Left cardiac atrium (tissue), 4 donors: Measurements from ENCODE around the gene MAFB. TPM values are rescaled to one million over a fixed set of nuclear protein-coding genes. Genes with fewer than 3 reads are reported as not detected.

Source experiments
- ATAC-seq, 2 donors: fragments of 200-7000 bp; cut with Tn5 transposase; one replicate each; pipeline ENCODE4 v1.9.1; 2020; ENCODE audit warnings: mild to moderate bottlenecking in 2 of 2, moderate library complexity in 2 of 2
- DNase-seq: peaks from one replicate; pipeline ENCODE4 v3.0.0-alpha.2; 2020
- intact Hi-C, 2 donors: fragments of 100-400 bp; cut with DNase I; formaldehyde crosslinking; loops; one replicate each; pipeline versions ENCODE4 v1.14.1 to v1.15.1; 2022 to 2023
- total RNA-seq, 2 donors: library from RNA; stranded (reverse); fragmentation: NEBNext Ultra II Directional; extraction: Animal tissue kit (Norgen Biotek cat#: 25700); gene quantifications; one replicate each; pipeline ENCODE4 v1.2.1, GENCODE V29; 2021
- donor health status: DM: no; HTN: yes; CAD: no.
- donor health status: DM: no; HTN: yes; CAD: no; lungs with severe emphysema.
- donor health status: DM: yes; HTN: yes; CAD: no.
- donor health status: Dilated cardiomyopathy.

Gene MAFB
- total RNA-seq, 2 donors from 2014 or later = 24.8 to 32.5 TPM

DNA sequence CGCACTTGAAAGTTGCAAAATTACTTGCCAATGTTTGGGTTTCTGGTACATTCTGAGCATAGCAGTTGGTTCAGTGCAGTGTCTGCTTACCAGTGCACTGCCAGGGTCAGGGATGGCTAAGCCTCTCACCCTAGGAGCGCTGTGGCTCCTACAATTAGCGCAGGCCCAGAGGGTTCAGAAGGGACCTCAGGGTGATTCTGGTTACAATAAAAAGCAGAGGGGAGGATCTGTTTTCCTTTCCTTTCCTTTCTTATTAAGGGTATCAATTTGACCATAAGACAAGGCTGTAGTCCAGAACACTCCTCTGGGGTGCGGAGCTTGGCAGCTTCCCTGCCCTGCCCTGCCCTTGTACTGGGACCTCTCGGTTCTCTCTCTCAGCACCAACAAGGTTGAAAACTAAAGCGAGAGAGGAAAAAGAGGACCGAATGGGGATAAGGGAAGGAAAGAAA, 2.6 kb downstream of the MAFB start:
- intact Hi-C loops = loop anchor here in 1 of 2 donors (5.0 to 10.0 kb wide), 2 partner anchors 214 to 1422 kb away; no protein-coding TSS in a partner anchor
- DNase-seq = no peak

GRCh38 chr20:40685349-40685748, 3.7 kb downstream of the MAFB start:
- no peak for DNase-seq
- ATAC-seq = no peak
- intact Hi-C loops = loop anchor here in 1 of 2 donors (5.0 to 10.0 kb wide), 2 partner anchors 213 to 1421 kb away; no protein-coding TSS in a partner anchor

More for the DNA sequence above, 2.6 kb downstream of the MAFB start:
- ATAC-seq = no peak

DNA sequence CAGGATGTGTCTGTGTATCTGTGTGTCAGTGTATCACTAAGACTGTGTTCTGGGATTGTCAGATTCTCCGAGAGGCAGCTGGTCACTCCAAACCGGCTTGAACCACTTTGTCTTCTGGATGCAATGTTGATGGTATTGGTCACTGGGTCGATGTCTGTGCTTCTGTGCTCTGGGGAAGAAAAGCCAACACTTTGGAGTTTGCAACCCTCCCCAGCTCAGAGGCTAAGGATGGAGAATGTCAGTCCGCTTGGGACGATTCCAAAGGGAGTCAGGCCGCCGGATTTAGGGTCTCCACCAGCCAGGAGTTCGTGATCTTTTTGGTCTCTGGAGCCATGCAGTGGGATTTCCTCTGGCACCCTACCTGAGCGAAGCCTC, 5.2 kb downstream of the MAFB start:
- no peak for ATAC-seq
- DNase-seq = no peak
- intact Hi-C loops = loop anchor here in 1 of 2 donors (10.0 kb wide), 1 partner anchor 1419 kb away; no protein-coding TSS in a partner anchor

DNA sequence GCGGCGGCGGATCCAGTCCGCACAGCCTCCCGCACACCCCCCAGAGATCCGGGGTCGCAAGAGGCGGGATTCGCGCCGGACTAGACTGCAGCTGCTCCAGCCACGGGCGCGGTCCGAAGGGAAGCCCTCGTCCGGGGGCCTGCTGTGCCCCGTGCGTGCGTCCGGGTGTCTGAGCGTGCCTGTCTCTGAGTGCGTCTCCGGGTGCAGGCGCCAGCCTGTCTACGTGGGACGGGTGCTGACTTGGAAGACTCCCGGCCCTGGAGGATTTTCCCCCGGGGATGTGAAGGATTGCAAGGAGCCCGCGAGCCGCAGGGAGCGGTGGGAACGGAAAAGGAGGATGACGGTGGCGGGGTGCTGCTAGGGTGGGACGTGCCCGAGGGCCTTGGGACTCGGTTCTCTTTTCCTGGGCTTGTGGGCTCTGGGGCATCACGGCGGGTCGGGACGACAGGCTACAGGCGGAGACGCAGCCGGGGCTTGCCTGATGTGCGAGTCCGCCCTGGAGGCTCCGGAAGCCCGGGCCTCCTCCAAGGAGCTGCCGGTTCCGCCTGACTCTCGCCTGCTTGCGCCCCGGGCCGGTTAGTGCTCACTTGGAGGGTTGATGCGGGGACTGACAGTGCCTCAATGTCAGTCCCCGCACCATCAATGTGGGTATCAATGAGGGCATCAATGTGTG, 5.7 kb downstream of the MAFB start:
- intact Hi-C loops = loop anchor here in 1 of 2 donors (10.0 kb wide), 1 partner anchor 1419 kb away; no protein-coding TSS in a partner anchor
- DNase-seq = peak; percentile 69
- peak; percentile 32 to 53 for ATAC-seq

DNA sequence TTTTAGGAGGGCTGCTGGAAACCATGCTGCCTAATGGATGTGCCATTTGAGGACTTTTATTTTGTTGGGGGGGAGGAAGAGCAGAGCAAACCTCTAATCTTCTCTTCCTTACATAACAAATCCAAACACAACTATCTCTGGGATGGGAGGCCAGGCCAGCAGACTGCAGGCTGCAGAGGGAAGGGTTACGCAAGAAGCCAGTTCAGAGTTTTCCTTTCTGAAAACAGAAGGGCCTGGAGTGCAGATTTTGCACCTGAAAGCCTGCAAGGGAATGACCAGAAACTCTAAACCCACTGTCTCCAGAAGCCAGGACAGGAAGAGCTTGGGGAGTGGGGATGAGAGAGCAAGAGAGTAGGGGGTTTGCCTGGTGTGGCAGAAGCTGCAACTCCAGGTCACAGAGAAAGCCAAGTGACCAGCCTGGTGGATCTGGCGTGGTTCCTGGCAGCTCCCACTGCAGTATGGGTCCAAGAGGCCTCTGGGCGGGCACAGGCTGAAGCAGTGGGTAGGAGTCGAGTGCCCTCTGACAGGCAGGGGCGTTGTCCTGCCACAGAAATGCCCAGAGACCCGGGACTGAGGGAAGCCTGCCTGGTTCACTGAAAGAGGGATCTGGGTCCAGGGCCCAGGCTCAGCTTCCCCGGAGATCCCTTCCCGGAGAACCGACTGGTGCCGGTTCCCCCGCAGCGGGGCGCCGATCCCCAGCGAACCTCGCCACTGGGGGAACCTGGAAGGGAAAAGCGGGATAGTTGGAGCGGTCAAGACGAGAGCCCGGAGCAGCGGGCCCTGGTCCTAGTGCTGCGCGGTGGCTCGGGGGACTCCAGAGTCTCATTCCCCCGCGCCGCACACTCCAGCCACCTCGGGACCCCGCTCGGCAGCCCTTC, 6.7 kb downstream of the MAFB start:
- intact Hi-C loops = loop anchor here in 1 of 2 donors (10.0 kb wide), 1 partner anchor 1418 kb away; no protein-coding TSS in a partner anchor
- DNase-seq (peak; percentile 52), ATAC-seq (peak; percentile 52 to 54)

GRCh38 chr20:40681684-40682083, 7.4 kb downstream of the MAFB start:
- DNase-seq = no peak
- no peak for ATAC-seq
- intact Hi-C loops = loop anchor here in 1 of 2 donors (10.0 kb wide), 1 partner anchor 1417 kb away; no protein-coding TSS in a partner anchor

DNA sequence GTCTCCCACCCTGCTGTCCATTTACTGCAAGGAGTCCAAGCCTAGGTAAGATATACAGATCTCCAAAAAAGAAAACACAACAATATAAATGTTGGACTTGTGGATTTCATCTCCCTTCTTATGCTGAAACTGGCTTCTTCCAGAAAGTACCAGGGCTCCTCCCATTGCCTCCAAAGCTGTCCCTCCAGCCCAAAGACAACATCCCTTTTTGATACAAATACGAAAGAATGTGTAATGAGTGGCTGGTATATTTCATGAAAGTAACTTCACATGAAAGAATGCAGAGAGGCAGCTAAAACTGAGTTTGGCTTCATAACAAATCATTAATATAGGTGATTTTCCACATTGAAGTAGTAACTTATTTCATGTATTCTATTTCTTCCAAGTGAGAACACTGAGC, 7.9 kb downstream of the MAFB start:
- intact Hi-C loops = loop anchor here in 1 of 2 donors (10.0 kb wide), 1 partner anchor 1416 kb away; no protein-coding TSS in a partner anchor
- no peak for DNase-seq
- no peak for ATAC-seq

- DNase-seq (no peak), ATAC-seq (no peak)
- intact Hi-C loops = loop anchor here in 1 of 2 donors (10.0 kb wide), 1 partner anchor 1416 kb away; no protein-coding TSS in a partner anchor
Observed at GRCh38 chr20:40680161-40680959, 8.7 kb downstream of the MAFB start.

GRCh38 chr20:40679184-40679583, 9.9 kb downstream of the MAFB start:
- DNase-seq (no peak), ATAC-seq (no peak)
- intact Hi-C loops = no loop called here

GRCh38 chr20:40678286-40678875, 10.7 kb downstream of the MAFB start:
- ATAC-seq = no peak
- intact Hi-C loops = no loop called here
- no peak for DNase-seq

GRCh38 chr20:40677343-40677924, 11.6 kb downstream of the MAFB start:
- DNase-seq = no peak
- ATAC-seq = no peak
- intact Hi-C loops = no loop called here

DNA sequence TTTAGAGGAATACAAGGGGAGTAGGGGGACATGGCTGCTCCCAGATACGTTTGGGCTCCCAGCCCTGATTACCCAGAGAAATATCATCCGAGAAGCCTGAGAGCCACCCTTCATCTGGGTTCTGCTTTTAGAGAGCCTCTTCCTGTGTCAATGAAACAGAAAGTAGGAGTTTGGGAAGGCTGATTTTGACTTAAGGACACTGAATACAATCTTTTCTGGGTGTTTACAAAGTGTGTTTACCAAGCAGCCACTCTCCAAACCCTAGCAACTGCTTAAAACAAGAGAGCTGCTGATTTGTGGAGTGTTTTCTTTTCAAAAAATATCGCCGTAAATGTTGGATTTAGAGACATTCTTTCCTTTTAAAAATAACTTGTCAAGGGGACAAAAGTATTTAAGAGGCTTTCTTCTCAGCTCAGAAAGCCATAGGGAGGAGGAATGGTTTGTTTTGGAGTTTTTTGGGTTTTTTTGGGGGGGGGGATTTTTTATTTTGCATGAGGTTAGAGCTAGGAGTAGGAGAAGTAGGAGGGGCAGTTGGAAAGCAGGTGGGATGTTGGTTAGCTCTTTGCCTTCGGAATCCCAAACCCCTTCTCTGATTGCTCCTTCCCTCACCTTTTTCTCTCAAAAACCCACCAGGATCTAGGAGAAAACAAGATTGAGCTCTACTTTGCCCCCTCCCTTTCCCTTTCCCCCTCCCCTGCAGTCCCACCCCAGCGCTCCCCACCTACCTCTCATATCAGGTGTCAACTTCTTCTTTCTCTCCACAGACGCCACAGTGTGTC, 12.4 kb downstream of the MAFB start:
- intact Hi-C loops = no loop called here
- DNase-seq (no peak), ATAC-seq (no peak)

DNA sequence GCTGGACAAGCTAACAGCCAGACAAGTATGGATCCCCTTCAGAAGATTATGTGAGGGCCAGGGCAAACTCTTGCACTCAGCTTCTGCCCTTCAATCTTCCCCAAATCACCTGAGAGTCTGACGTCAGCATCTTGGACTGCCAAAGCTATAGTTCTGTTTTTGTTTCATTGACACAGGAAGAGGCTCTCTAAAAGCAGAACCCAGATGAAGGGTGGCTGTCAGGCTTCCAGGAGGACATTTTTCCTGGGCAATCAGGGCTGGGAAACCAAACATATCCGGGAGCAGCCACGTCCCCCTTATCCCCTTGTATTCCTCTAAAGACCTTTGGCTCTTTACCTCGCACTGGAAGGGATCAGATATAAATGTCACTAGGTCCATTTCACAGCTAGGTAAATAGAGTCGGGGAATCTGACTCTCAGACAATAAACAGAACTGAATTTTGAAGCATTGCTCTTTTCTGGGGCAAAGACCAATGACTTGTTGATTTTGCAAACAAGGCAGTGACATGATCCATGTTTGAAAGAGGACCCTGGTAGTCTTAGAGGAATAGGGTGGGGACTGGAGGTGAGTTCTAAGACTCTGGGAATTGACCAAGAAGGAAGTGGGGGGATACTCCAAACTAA, 13.3 kb downstream of the MAFB start:
- no peak for ATAC-seq
- intact Hi-C loops = no loop called here
- DNase-seq = no peak

DNA sequence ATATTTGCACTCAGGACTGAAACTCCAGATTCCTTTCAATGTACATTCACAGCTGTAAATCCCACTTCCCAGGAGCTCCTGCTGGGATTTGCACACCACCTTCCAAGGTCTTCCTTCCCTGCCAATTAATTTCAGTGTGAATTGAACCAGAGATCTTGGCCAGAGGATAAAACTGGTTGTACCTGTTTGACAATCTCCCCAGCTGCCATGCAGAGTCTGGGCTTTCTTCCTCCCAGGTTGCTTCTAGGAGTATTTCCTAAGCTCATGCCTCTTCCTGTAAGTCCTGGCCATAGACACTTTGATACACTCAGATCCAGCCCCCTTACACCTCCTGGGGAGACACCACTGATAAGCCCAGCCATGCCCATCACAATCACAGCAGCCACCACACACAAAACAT, 15.6 kb downstream of the MAFB start:
- DNase-seq = no peak
- intact Hi-C loops = no loop called here

DNA sequence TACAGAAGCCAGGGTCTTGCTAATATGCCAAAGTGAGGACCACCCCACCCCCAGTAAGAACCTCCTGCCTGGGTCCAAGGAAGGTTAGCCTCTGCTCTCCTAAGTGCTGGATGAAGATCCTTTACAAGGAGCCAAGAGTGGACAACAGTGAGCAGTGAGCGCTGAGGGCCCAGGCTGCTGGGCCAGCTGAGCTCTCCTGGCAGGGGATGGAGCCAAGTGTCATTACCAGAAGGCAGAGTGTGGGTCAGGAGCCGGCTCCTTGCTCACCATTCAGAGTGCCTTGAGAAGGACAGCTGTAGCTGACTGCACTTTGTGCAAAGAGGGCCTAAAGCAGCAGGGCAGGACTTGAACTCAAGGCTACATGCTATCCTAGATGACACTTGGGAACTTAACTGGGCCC, 16.9 kb downstream of the MAFB start:
- intact Hi-C loops = no loop called here
- DNase-seq = no peak
- peak in 1 of 2 donors; percentile 38 for ATAC-seq

More for the DNA sequence above, 15.6 kb downstream of the MAFB start:
- no peak for ATAC-seq

DNA sequence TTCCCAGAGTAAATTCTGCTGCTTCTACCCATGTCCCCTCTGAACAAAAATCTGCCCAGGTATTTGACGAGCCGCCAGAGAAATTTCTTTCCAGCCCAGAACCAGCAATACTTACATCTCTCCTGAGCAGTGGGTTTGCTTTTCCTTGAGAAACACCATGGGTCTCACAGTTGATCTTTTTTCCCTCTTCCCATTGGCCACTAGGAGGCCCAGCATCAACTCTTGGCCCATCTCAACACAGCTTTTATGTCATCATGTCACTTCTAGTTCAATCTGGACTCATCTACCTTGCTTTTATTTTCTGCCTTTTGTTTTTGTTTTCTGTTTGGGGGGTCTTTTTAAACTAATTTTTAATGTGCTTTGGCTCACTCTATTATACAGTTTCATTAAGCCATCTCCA, 18.8 kb downstream of the MAFB start:
- ATAC-seq = no peak
- no peak for DNase-seq
- intact Hi-C loops = no loop called here

- no peak for DNase-seq
- ATAC-seq = peak; percentile 50 to 82
- intact Hi-C loops = no loop called here
Observed at GRCh38 chr20:40669692-40670091, 19.3 kb downstream of the MAFB start.
